ENCODE data around the gene HHAT. TPM values are rescaled to one million over a fixed set of nuclear protein-coding genes. Genes with fewer than 3 reads are reported as not detected.

The HHAT gene
- total and polyA plus RNA-seq, 2 of the 13 experiments (the other 11 are each of a cell fraction or from before 2014, with no cell fraction given): 2.6 to 4.9 TPM

DNA sequence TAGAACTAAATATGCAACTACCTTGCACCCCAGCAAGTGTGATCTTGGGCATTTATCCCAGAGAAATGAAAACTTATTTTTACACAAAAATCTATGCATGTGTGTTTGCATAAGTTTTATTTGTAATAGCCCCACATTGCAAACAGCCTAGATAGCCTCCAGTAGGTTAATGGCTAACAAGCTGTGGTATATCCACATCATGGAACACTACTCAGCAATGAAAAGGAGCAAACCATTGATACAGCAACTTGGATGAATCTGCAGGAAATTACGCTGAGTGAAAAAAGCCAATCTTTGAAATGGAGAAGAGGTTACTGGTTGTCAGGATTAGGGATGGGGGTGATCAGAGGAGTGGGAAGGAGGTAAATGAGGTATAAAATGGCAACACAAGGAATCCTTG is 67.8 kb downstream of the HHAT start:
- Histone ChIP-seq H3K9me3 (ENCODE audit: low read length) (no peaks in the 10 kb centered on the region), H3K36me3 (replicated peaks in 1 of 2; ENCODE audit: control insufficient read depth in 1 of 2, insufficient read depth in 2 of 2, low read length in 2 of 2) (no peaks in the 10 kb centered on the region), H4K20me1 (ENCODE audit: insufficient read depth, low read length) (no peaks in the 10 kb centered on the region), H3K4me1 (ENCODE audit: insufficient read depth, low read length) (peaks cover 29% of the 10 kb centered on the region), H2AFZ (ENCODE audit: low read length) (no peak overlapping the region), H3K9ac (ENCODE audit: insufficient read depth, low read depth, low read length) (no peak overlapping the region), H3K27me3 (ENCODE audit: control insufficient read depth in 1 of 2, insufficient read depth in 2 of 2, low read length in 2 of 2) (no peaks in the 10 kb centered on the region), H3K4me2 (ENCODE audit: low read depth, low read length) (no peak overlapping the region), H3K4me3 (replicated peaks in 1 of 3; ENCODE audit: insufficient read depth in 1 of 3, low read depth in 2 of 3, low read length in 3 of 3) (no peak overlapping the region), H3K79me2 (ENCODE audit: insufficient read depth, low read length) (no peaks in the 10 kb centered on the region), H3K27ac (ENCODE audit: extremely low read length, insufficient read depth, low read length) (no peak overlapping the region)
- WGBS (ENCODE audit: low lambda C conversion rate): 97% methylated on average over 1 of the region's 1 CpG
- intact Hi-C loops (cut with micrococcal nuclease; ENCODE audit: unreplicated experiment) (no loop called here), in situ Hi-C loops (cut with HindIII; ENCODE audit: extremely low pct_ligation_motif_present, low pct_unique_long_range_greater_than_20kb) (no loop called here)
- no peak for FAIRE-seq
- ChIA-PET CTCF (ENCODE audit: low intra/inter-chr PET ratio, low total read pairs) (no interaction called here), POLR2A (no interaction called here)
- TF ChIP-seq TMF1 (CRISPR knock-in tag; IDR thresholded peaks at IDR 0.05; ENCODE audit: low read depth): no peak
- TF ChIP-seq KDM2A (CRISPR knock-in tag; IDR thresholded peaks at IDR 0.05; ENCODE audit: borderline replicate concordance, low read depth): no peak
- TF ChIP-seq MEF2D (CRISPR knock-in tag; IDR thresholded peaks at IDR 0.05): no peak
- no peak for TF ChIP-seq DNMT1 (CRISPR knock-in tag; IDR thresholded peaks at IDR 0.05)
- TF ChIP-seq NCOA1 (CRISPR knock-in tag; IDR thresholded peaks at IDR 0.05): no peak
- TF ChIP-seq HNRNPL (IDR thresholded peaks at IDR 0.05; ENCODE audit: low read depth, low read length): no peak
- TF ChIP-seq, protein P1, sequence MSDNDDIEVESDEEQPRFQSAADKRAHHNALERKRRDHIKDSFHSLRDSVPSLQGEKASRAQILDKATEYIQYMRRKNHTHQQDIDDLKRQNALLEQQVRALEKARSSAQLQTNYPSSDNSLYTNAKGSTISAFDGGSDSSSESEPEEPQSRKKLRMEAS (IDR thresholded peaks at IDR 0.05): no peak
- TF ChIP-seq, protein P2, sequence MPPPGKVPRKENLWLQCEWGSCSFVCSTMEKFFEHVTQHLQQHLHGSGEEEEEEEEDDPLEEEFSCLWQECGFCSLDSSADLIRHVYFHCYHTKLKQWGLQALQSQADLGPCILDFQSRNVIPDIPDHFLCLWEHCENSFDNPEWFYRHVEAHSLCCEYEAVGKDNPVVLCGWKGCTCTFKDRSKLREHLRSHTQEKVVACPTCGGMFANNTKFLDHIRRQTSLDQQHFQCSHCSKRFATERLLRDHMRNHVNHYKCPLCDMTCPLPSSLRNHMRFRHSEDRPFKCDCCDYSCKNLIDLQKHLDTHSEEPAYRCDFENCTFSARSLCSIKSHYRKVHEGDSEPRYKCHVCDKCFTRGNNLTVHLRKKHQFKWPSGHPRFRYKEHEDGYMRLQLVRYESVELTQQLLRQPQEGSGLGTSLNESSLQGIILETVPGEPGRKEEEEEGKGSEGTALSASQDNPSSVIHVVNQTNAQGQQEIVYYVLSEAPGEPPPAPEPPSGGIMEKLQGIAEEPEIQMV (CRISPR knock-in tag; IDR thresholded peaks at IDR 0.05; ENCODE audit: low read depth): no peak
- TF ChIP-seq, protein P3, sequence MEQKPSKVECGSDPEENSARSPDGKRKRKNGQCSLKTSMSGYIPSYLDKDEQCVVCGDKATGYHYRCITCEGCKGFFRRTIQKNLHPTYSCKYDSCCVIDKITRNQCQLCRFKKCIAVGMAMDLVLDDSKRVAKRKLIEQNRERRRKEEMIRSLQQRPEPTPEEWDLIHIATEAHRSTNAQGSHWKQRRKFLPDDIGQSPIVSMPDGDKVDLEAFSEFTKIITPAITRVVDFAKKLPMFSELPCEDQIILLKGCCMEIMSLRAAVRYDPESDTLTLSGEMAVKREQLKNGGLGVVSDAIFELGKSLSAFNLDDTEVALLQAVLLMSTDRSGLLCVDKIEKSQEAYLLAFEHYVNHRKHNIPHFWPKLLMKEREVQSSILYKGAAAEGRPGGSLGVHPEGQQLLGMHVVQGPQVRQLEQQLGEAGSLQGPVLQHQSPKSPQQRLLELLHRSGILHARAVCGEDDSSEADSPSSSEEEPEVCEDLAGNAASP (CRISPR knock-in tag; IDR thresholded peaks at IDR 0.05; ENCODE audit: borderline replicate concordance): no peak
- TF ChIP-seq ARID2 (CRISPR knock-in tag; IDR thresholded peaks at IDR 0.05; ENCODE audit: borderline replicate concordance): no peak
- TF ChIP-seq GFI1 (CRISPR knock-in tag; IDR thresholded peaks at IDR 0.05; ENCODE audit: borderline replicate concordance): no peak
- ATAC-seq: no peak
- BruUV-seq (replicated peaks): no TSS peak
- DNase-seq (ENCODE audit: low spot score): no peak
